Measurements from ENCODE around the gene ART1. TPM values are rescaled to one million over a fixed set of nuclear protein-coding genes. Genes with fewer than 3 reads are reported as not detected.

ART1 gene
- total and polyA plus RNA-seq, 9 donors, result 0.15 TPM; not detected in 8

DNA sequence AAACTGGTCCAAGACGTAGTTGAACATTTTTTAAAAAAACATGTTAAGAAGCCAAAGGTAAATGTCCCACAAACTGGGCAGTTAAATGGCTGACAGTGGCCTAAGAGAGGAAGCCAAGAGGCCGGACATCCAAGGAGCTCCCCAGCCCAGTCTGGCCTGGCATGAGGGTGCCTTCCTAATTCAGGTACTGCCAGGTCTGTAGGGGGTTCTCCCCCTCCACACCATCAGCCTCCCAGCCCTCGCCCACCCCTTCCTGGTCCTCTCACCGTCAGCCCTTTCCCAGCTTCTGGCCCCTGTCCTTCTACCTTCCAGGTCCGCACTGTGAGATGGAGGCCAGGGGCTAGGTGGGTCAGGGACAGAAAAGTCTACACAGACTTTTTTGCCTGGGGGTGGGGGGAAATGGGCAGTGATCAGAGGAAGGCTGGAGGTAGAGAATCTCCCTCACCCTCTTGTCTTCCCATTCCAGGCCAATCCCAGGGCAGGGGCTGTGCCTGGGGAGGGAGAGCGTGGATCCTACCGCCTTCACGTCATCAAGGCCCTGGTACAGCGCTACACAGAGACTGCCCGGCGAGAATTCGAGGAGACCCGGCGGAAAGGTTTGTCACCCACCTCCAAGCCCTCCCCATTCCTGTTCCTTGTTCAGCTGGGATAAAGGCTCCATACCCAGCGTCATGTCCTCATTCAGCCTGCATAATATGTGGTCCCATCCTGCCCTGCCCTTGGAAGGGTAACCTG lies 9.1 kb upstream of the ART1 start:
- no peaks in the 10 kb centered on the region for H3K36me3 ChIP-seq
- H3K4me3 ChIP-seq, result no peak overlapping the region
- H3K27me3 ChIP-seq, result no peaks in the 10 kb centered on the region
- H3K27ac ChIP-seq, result no peak overlapping the region
- intact Hi-C loops (cut with DNase I), result no loop called here
- DNase-seq, result no peak
- WGBS, 3 donors, result 91 to 93% (median 91%) methylated on average over 15 of the region's 15 CpGs
- H3K9me3 ChIP-seq, result no peaks in the 10 kb centered on the region
- H3K4me1 ChIP-seq (ENCODE audit: insufficient read depth), result no peaks in the 10 kb centered on the region
- TF ChIP-seq EP300 (IDR thresholded peaks at IDR 0.05), result no peak
- TF ChIP-seq, protein P1, sequence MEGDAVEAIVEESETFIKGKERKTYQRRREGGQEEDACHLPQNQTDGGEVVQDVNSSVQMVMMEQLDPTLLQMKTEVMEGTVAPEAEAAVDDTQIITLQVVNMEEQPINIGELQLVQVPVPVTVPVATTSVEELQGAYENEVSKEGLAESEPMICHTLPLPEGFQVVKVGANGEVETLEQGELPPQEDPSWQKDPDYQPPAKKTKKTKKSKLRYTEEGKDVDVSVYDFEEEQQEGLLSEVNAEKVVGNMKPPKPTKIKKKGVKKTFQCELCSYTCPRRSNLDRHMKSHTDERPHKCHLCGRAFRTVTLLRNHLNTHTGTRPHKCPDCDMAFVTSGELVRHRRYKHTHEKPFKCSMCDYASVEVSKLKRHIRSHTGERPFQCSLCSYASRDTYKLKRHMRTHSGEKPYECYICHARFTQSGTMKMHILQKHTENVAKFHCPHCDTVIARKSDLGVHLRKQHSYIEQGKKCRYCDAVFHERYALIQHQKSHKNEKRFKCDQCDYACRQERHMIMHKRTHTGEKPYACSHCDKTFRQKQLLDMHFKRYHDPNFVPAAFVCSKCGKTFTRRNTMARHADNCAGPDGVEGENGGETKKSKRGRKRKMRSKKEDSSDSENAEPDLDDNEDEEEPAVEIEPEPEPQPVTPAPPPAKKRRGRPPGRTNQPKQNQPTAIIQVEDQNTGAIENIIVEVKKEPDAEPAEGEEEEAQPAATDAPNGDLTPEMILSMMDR (IDR thresholded peaks at IDR 0.05), result no peak
- no peak for TF ChIP-seq POLR2A (IDR thresholded peaks at IDR 0.05)

DNA sequence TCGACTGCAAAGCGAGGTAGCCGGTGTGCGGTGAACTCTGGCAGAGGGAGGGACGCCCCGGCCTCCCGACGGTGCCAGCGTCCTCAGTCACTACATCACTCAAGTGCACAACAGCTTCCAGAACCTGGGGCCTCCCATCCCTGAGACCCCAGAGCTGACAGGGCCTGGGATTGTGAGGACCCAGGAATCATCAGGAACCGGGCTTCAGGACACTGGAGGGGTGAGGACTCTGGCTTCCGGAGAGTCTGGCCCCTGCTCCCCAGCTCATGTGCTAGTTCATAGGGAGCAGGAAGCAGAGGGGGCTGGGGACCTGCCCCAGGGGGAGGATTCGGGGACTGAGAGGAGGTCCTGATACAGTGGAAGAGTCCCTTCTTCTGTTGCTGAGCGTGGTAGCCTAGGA lies 7.7 kb upstream of the ART1 start:
- DNase-seq, result no peak
- Histone ChIP-seq H3K4me1 (ENCODE audit: insufficient read depth) (no peaks in the 10 kb centered on the region), H3K36me3 (no peaks in the 10 kb centered on the region), H3K9me3 (no peaks in the 10 kb centered on the region), H3K27ac (no peak overlapping the region), H3K4me3 (no peak overlapping the region), H3K27me3 (no peaks in the 10 kb centered on the region)
- TF ChIP-seq EP300 (IDR thresholded peaks at IDR 0.05) (no peak), POLR2A (IDR thresholded peaks at IDR 0.05) (no peak)
- TF ChIP-seq, protein P1 (IDR thresholded peaks at IDR 0.05), result no peak
- intact Hi-C loops (cut with DNase I), result no loop called here
- WGBS, 3 donors, result 79 to 81% (median 79%) methylated on average over 13 of the region's 13 CpGs

DNA sequence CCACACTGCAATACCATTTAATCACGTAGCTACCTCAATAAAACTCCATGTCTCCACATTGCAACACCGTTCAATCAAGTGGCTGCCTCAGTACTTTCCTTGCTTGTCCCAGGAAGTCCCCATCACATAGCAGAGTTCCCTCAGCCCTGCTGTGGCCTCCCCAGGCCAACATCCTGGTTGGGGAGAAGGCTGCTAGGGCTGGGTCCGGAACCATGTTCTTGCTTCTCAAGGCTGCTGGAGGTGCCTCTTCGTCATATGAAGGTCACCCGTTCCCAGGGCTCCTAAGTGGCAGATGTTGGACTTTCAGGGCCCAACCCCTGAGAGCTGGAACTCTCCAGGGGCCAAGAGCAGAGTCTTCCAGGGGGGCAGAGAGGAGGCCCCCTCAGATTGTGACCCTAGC lies 6.4 kb upstream of the ART1 start:
- Histone ChIP-seq H3K4me3 (no peak overlapping the region), H3K27ac (no peak overlapping the region), H3K4me1 (ENCODE audit: insufficient read depth) (peaks cover 6% of the 10 kb centered on the region), H3K36me3 (no peaks in the 10 kb centered on the region), H3K27me3 (no peaks in the 10 kb centered on the region), H3K9me3 (no peaks in the 10 kb centered on the region)
- WGBS, 3 donors, result 85 to 93% (median 90%) methylated on average over 5 of the region's 5 CpGs
- TF ChIP-seq POLR2A (IDR thresholded peaks at IDR 0.05), result no peak
- no peak for TF ChIP-seq EP300 (IDR thresholded peaks at IDR 0.05)
- no peak for DNase-seq
- intact Hi-C loops (cut with DNase I), result no loop called here

DNA sequence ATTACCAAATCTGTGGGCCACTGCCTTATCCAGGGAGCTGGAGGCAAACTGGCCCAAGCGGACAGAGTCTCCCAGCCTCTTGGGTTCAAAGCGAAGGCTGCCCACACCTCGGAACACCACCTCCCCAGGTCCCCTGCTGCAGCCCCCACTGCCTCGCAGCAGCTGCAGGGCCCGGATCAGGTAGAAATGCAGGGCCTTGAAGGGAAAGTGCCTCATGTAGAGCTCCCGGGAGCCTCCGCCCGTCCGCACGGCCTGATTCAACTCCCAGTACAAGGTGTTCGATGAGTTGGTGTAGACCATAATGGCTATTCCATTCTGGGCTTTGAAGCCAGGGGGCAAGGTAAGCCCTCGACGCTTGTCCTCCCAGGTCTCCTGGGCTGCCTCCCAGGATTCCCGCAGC lies 5.1 kb upstream of the ART1 start:
- Histone ChIP-seq H3K9me3 (no peaks in the 10 kb centered on the region), H3K4me3 (no peak overlapping the region), H3K4me1 (ENCODE audit: insufficient read depth) (peaks cover 6% of the 10 kb centered on the region), H3K36me3 (no peaks in the 10 kb centered on the region), H3K27me3 (no peaks in the 10 kb centered on the region), H3K27ac (no peak overlapping the region)
- no peak for TF ChIP-seq POLR2A (IDR thresholded peaks at IDR 0.05)
- TF ChIP-seq, protein P1 (IDR thresholded peaks at IDR 0.05), result no peak
- TF ChIP-seq EP300 (IDR thresholded peaks at IDR 0.05), result no peak
- DNase-seq, result no peak
- WGBS, 3 donors, result 94 to 96% (median 96%) methylated on average over 14 of the region's 14 CpGs
- intact Hi-C loops (cut with DNase I), result no loop called here

DNA sequence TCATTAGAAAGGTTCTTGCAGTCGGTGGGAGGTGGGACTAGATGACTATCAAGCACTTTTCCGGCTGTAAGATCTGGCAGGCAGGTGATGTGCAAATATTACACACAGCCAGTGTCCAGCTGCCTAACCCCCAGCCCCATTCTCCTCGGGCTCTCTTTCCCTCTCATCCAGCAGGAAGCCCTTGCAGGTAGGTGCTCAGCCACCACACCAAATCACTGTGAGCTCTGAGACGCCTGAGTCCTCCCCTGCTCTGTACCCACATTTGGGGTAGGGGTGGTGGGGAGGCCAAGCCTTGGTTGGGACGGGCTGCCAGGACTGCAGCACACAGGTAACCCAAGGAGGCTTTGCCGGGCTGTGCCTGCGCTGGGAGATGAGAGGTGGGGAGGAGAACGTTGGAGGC lies 3.7 kb upstream of the ART1 start:
- Histone ChIP-seq H3K27ac (peak overlapping the region in 1 of 2 donors; percentile 78), H3K9me3 (no peaks in the 10 kb centered on the region), H3K36me3 (no peaks in the 10 kb centered on the region), H3K4me1 (ENCODE audit: insufficient read depth) (peaks cover 6% of the 10 kb centered on the region), H3K4me3 (no peak overlapping the region), H3K27me3 (no peaks in the 10 kb centered on the region)
- WGBS, 3 donors, result 51 to 61% (median 52%) methylated on average over 8 of the region's 8 CpGs
- no peak for TF ChIP-seq EP300 (IDR thresholded peaks at IDR 0.05)
- no peak for TF ChIP-seq POLR2A (IDR thresholded peaks at IDR 0.05)
- TF ChIP-seq, protein P1 (IDR thresholded peaks at IDR 0.05), result no peak
- intact Hi-C loops (cut with DNase I), result no loop called here
- DNase-seq, result peak in 1 of 5 donors; percentile 32

All from ovary (tissue), 9 donors.